Nephron progenitor cell (in vitro differentiated cells): ENCODE data around the gene FAM168A.
A peak's percentile ranks its signal among the peaks of the same experiment; 100 is the strongest.

Experiments used
- DNase-seq: peaks from one replicate; pipeline ENCODE4 v3.0.0; 2021
- H3K27ac Mint-ChIP-seq: 2 replicates; pipeline ENCODE4 v1.8.0; 2021; ENCODE audit warnings: mild to moderate bottlenecking, moderate library complexity, mixed read lengths
- H3K27me3 Mint-ChIP-seq: 2 replicates; pipeline ENCODE4 v1.8.0; 2021; ENCODE audit warnings: mild to moderate bottlenecking, low read depth, mixed read lengths; ENCODE audit not compliant: poor library complexity
- H3K36me3 Mint-ChIP-seq: 2 replicates; pipeline ENCODE4 v1.8.0; 2021; ENCODE audit warnings: low read depth, mixed read lengths
- H3K4me1 Mint-ChIP-seq: 2 replicates; pipeline ENCODE4 v1.8.0; 2021; ENCODE audit warnings: mixed read lengths
- H3K4me3 Mint-ChIP-seq: 2 replicates; pipeline ENCODE4 v1.8.0; 2021; ENCODE audit warnings: mild to moderate bottlenecking, moderate library complexity, mixed read lengths
- H3K9me3 Mint-ChIP-seq: 2 replicates; pipeline ENCODE4 v1.8.0; 2021; ENCODE audit warnings: mild to moderate bottlenecking, moderate library complexity, mixed read lengths
- TF ChIP-seq, protein P1 (sequence below): fragments of 200-600 bp; sonication (generic); IDR thresholded peaks from 2 replicates; pipeline ENCODE4 v1.5.0; 2021; ENCODE audit warnings: antibody characterized with exemption

Gene FAM168A

DNA sequence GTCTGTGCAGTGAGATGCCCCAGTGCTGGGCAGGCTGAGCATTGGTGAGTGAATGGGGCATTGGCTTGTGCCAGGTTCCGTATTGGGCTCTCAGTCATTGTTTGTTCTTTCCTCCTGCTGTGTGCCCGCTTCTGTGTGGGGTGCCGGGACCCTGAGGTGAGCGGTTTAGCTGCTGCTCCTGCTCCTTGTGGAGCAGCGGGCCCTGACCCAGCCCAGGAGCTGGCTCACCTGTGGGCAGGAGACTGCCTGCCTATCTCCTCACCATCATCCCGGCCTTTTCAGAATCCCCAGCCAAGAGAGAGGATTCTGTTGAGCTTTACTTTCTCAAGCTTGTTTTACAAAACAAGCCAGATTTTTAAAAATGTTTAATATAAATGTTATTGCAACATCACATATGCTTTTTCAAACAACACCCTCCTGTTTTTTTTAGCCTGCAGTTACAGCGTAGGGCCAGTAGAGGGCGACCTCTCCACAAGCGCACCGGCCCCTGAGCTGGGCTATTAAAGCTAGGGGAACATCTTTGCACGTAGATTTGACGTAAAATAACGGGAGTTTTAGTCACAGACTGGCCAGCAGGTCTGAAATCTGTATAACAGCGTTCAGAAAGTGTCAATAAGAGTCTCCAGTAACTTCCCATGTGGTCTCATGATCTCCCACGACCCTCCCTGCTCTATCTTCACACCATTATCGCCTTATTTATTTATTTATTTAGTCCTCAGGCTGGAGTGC is 246.8 kb downstream of the FAM168A start:
- TF ChIP-seq, protein P1, sequence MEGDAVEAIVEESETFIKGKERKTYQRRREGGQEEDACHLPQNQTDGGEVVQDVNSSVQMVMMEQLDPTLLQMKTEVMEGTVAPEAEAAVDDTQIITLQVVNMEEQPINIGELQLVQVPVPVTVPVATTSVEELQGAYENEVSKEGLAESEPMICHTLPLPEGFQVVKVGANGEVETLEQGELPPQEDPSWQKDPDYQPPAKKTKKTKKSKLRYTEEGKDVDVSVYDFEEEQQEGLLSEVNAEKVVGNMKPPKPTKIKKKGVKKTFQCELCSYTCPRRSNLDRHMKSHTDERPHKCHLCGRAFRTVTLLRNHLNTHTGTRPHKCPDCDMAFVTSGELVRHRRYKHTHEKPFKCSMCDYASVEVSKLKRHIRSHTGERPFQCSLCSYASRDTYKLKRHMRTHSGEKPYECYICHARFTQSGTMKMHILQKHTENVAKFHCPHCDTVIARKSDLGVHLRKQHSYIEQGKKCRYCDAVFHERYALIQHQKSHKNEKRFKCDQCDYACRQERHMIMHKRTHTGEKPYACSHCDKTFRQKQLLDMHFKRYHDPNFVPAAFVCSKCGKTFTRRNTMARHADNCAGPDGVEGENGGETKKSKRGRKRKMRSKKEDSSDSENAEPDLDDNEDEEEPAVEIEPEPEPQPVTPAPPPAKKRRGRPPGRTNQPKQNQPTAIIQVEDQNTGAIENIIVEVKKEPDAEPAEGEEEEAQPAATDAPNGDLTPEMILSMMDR, result peak; percentile 98
- Mint-ChIP-seq H3K36me3 (peaks cover 20% of the 10 kb centered on the region), H3K27ac (peak overlapping the region; percentile 84), H3K9me3 (no peaks in the 10 kb centered on the region), H3K4me1 (peaks cover 6% of the 10 kb centered on the region), H3K27me3 (no peaks in the 10 kb centered on the region), H3K4me3 (no peak overlapping the region)
- DNase-seq, result peak; percentile 60
